ENCODE results near the gene LRRC4. TPM values are rescaled to one million over a fixed set of nuclear protein-coding genes. Genes with fewer than 3 reads are reported as not detected.

The LRRC4 gene
- polyA plus RNA-seq, 3 donors, result 7.3 to 8.7 (median 8.4) TPM

DNA sequence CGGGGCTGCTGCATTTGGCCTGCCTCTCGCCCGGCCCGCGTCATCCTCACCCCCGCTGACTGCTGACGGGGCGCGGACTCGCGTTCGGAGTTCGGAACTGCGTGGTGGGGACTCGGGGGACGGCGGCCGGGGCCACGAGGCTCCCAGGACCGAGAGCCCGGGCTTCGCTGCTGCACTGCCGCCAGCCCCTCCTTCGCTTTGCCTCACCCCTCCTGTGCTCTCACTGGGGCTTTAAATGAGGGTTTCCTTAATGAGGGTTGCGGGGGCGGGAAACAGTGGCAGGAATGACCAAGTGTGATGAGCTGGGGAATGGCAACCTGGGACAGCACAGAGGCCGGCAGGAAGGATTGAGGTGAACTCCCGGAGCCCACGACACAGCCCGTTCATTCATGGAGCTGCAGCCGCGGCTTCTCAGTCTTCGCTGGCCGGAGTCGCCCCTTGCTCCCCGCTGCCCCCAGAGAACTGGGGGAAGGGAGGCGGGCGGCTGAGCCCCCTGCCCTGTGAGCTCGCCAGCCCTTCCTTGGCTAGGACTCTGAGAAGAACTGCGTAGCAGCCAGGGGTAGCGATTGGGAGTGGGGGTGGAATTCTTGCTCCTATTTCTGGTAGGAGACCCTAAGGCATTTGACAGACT, 1.5 kb upstream of the LRRC4 start:
- DNase-seq (ENCODE audit: low read depth in 3 of 3, low spot score in 2 of 3), result no peak

- no peak for DNase-seq (ENCODE audit: low read depth in 3 of 3, low spot score in 2 of 3)
Measured at GRCh38 chr7:128031901-128032604, 816 bp upstream of the LRRC4 start.

- DNase-seq (ENCODE audit: low read depth in 3 of 3, low spot score in 2 of 3), result no peak
Measured at GRCh38 chr7:128030263-128030653, 979 bp downstream of the LRRC4 start.

- no peak for DNase-seq (ENCODE audit: low read depth in 3 of 3, low spot score in 2 of 3)
Measured at GRCh38 chr7:128029405-128029995, 1.7 kb downstream of the LRRC4 start.

- DNase-seq (ENCODE audit: low read depth in 3 of 3, low spot score in 2 of 3), result no peak
Measured at GRCh38 chr7:128027485-128027980, 3.7 kb downstream of the LRRC4 start.

DNA sequence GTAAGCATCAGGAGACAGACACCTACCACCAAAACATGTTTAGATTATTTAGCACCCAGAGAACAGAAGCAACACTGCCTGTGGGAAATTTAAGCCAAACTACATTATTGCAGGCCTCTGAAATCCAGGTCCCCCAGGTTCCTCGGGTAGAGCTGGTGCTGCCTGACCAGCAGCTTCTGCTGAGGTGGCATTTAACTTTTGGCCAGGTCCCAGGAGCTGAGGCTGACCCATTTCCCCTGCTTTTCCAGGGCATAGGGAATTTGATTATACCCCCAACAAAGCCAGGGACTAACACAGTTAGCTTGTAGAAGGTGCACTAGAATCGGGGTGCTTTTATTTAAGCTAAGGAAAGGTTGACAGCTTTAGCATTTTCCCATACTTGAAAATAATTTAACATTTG, 4.7 kb downstream of the LRRC4 start:
- no peak for DNase-seq (ENCODE audit: low read depth in 3 of 3, low spot score in 2 of 3)

GRCh38 chr7:128025819-128026218, 5.4 kb downstream of the LRRC4 start:
- DNase-seq (ENCODE audit: low read depth in 3 of 3, low spot score in 2 of 3), result no peak

- no peak for DNase-seq (ENCODE audit: low read depth in 3 of 3, low spot score in 2 of 3)
Measured at GRCh38 chr7:128025380-128025779, 5.9 kb downstream of the LRRC4 start.

DNA sequence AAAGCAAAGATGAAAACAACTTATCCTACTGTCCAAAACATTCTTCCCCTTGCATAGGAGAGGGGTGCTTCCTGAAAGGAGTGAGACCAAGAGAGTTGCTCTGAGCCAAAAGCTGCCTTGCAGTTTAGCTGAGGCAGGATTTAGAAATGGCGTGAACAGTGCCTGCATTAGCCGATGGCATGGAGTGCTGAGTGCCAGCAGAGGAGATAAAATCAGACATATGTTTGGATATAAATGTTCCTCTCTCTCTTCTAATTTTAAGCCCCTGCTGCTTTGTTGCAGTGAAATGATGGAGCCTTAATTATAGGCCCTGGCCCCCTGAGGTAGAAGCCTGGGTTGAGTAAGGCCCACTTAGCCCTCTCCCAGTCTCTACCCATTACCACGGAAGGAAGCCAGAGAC, 7.1 kb downstream of the LRRC4 start:
- DNase-seq (ENCODE audit: low read depth in 3 of 3, low spot score in 2 of 3), result no peak

DNA sequence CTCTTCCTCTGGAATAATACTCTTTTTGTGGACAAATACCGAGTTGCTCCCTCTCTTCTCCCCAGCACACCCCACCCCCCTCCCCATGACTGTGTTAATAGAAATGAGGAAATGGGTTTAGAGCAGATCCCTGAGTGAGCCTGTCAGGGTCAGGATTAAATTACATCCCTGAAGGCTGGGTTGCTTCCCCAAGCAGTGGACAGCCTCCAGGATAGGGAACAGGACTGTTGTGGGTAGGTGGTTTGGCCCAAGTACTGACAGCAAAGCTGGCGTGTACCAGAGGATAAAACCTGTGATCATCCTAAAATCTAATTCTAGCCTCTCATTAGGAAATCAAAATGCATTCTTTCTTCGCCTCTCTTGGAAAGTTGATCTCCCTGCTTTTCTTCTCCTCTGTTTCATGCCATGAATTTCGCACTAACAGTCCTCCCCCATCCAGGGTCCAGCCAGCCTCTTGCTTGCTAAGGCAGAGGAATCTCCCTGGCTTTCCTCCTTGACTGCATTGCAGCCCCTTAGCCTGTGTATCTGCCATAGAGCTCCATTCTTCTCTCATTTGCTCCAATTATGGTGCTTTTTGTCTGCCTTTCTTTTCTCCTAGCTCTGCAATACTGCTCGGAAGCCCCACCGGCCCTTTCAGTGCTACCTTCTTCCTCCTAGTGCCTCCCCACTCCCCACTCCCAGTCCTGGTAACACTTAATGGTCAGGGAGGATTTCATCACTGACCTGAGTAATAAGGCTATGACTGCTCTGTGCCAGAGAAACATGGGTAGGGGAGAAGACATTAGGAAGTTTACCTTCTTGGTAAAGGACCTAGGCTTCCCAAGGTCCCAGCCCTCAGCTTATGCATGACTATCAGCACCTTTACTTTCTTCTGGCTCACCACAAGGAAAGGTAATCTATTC, 8.4 kb downstream of the LRRC4 start:
- DNase-seq (ENCODE audit: low read depth in 3 of 3, low spot score in 2 of 3), result no peak

- no peak for DNase-seq (ENCODE audit: low read depth in 3 of 3, low spot score in 2 of 3)
Measured at GRCh38 chr7:128021366-128021765, 9.9 kb downstream of the LRRC4 start.

GRCh38 chr7:128020159-128020558, 11.1 kb downstream of the LRRC4 start:
- no peak for DNase-seq (ENCODE audit: low read depth in 3 of 3, low spot score in 2 of 3)

GRCh38 chr7:128019288-128019687, 11.9 kb downstream of the LRRC4 start:
- DNase-seq (ENCODE audit: low read depth in 3 of 3, low spot score in 2 of 3), result no peak

DNA sequence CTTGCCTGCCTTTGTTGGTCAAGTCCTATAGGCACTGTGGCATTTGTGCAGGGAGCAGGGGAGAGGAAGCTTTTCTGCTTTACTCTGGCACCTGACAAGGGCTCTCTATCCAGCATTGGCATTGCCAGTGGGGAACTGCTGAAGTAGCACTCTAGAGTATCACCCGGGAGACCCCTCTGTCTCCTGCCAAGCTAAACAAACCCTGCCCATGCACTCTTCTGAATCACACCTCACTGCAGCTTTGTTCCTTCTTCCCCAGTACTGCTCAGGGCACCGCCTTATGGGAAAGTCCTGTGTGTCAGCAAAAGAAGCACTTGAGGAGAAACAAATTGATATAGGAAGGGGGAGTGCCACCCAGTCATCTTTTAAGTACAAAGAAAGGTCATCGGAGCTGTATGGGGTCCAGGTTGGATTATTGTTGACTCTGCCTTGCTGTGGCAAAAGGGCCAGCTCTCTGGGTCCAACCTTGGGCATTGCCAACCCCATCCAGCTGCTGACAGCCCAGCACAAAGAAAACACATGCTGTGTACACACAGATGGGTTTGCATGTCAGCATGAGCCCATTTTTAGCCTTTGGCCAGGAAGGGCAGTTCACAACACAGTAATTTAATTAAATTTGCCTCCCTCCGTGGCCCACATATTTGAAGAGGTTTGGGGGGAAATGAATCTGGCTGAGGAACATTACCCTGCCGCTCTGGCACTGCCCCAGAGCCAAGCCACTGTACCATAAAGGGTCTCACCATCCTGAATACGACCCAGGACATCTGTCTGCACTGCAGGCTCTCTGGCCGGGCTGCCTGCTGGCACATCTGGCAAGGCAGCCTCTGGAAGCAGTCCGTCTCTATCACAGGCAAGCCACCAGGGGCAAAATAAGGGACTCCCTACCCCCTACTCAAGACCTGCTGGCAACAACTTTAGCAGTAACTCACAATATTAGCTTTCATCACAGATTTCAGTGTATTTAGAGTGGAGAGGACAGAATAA, 13.1 kb downstream of the LRRC4 start:
- no peak for DNase-seq (ENCODE audit: low read depth in 3 of 3, low spot score in 2 of 3)

DNA sequence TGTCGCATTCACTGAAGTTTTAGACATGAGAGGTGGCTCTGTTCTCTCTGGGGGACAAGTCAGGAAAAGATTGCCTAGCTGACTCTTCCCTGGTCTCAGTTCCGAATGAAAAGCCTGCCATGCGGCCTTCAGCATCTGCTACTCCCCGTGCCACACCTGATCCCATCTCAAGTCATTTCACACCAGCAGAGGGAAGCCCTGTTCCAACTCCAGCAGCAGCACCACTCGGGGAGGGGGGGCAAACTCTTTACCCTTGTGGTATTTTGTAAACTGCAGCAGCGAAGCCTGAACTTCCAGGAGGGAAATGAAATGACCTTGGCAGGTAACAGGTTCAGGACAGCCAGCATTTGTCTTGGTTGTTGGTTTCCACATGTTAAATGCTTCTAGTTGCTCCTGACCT, 13.8 kb downstream of the LRRC4 start:
- DNase-seq (ENCODE audit: low read depth in 3 of 3, low spot score in 2 of 3), result no peak

DNA sequence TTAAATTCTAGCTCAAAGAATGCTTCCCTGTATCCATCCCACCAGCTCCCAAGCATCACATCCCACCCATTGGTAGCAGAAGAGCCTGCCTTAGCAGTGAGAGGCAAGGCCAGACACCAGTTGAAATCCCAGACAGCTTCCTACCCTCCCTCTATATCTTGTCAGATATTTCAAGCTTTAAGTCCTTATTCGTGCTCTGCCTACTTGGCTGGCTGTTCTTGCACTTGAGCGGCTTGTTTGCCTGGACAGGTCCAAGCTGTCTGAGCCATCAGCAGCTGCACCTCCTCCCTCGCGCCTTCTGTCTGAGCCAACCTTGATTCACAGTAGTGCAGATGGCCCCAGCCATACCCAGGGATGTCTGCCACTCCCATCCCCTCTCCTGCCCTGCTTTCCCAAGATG, 16.4 kb downstream of the LRRC4 start:
- DNase-seq (ENCODE audit: low read depth in 3 of 3, low spot score in 2 of 3), result no peak

DNA sequence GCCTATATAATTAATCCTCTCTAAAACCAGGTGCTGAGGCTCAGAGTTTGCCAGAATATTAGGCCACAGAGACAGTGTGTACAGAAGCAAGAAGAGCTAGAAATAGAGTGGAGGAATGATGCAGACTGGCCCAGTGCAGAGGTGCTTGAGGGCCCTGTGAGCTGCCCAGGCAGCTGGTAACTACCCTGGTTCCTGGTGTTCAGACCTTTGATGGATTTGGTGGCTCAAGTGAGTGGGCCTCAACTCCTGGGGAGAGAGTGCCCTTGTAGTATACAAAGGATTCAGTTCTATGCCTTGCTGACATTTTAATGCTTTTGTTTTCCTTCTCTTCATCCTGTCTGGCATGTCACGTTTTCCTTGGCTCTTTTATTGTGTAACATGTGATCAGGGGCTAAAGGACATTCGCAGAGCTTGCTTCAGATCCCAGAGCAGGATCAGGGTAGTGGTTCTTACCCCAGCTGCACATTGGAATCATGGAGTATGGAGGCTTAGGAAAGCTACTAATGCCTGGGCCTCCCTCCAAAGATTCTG, 20.0 kb downstream of the LRRC4 start:
- DNase-seq (ENCODE audit: low read depth in 3 of 3, low spot score in 2 of 3), result no peak

DNA sequence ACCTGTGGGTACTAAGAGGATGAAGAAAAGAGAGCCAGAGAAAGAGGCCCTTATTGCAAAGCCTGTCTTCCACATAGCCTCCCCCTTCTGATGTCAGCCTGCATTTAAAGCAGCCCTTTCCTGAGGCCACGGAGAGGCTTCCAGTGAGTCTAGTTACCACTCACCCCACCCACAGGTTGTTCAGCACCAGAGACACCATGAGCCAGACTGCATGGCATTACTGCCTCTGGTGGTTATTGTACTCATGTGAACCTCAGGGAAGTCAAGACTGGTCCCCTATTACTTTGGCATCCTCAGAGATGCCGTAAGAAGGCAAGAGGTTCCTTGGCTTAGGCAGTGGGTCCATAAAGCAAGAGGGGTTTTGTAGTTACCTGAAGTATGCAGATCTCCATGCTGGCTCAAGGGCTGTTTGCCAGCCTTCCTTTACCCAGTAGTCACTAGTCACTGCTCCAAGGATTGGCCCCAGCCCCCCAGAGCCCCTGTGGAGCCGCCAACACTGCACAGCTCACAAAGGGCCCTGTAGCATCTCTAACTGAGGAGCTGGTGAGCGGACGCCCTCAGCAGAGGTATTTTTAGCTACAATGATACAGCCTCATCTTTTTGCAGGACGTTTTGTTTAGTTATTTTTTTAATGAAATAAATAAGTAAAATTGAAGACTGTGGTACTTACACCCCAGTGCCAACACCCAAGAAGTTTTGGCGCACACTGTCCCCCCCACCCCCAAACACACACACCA, 20.7 kb downstream of the LRRC4 start:
- no peak for DNase-seq (ENCODE audit: low read depth in 3 of 3, low spot score in 2 of 3)

DNA sequence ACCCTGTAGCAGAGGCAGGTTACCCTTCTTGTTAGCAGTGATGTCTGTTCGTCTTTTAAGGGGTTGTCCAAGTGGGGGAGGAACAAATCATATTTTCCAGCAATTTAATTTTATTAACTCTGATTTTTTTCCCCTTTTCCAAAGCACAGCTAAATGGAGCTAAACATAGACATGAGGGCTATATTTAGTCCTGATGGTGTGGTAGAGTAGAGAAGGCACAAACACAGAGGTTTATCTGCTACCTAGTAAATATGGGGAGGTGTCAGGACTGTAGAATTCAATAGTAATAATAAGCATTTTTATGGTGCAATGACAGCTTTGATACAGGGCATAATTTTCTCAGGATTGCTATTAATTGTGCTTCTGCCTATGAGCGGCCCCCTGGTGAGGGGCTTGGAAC, 22.5 kb downstream of the LRRC4 start:
- no peak for DNase-seq (ENCODE audit: low read depth in 3 of 3, low spot score in 2 of 3)

All from right renal cortex interstitium (tissue), 3 donors.